HEK293T (cell line): Measurements from ENCODE around the gene PRDM15.

ENCODE experiments used
- BHLHE40 ChIP-seq: fragments of 450-650 bp; IDR thresholded peaks from 2 replicates; pipeline ENCODE4 v1.6.1; 2016; ENCODE audit warnings: mild to moderate bottlenecking, moderate library complexity, borderline replicate concordance
- FOXK2 ChIP-seq: fragments of 450-650 bp; IDR thresholded peaks from 2 replicates; pipeline ENCODE4 v1.6.1; 2016; ENCODE audit warnings: mild to moderate bottlenecking
- FOXM1 ChIP-seq: fragments of 450-650 bp; IDR thresholded peaks from 2 replicates; pipeline ENCODE4 v1.6.1; 2017; ENCODE audit warnings: mild to moderate bottlenecking, borderline replicate concordance
- HDGF ChIP-seq: fragments of 450-650 bp; IDR thresholded peaks from 2 replicates; pipeline ENCODE4 v1.6.1; 2017; ENCODE audit warnings: antibody characterized with exemption, borderline replicate concordance
- L3MBTL2 ChIP-seq: fragments of 450-650 bp; conservative IDR thresholded peaks from 2 replicates; pipeline ENCODE4 v1.6.1; 2016; ENCODE audit warnings: mild to moderate bottlenecking
- LEF1 ChIP-seq: fragments of 450-650 bp; IDR thresholded peaks from 2 replicates; pipeline ENCODE4 v1.6.1; 2017; ENCODE audit warnings: mild to moderate bottlenecking, borderline replicate concordance
- SP1 ChIP-seq: fragments of 450-650 bp; IDR thresholded peaks from 2 replicates; pipeline ENCODE4 v1.6.1; 2017
- SUZ12 ChIP-seq: fragments of 450-650 bp; IDR thresholded peaks from 2 replicates; pipeline ENCODE4 v1.6.1; 2016; ENCODE audit warnings: mild to moderate bottlenecking
- TARDBP ChIP-seq: fragments of 450-650 bp; IDR thresholded peaks from 2 replicates; pipeline ENCODE4 v1.6.1; 2016

DNA sequence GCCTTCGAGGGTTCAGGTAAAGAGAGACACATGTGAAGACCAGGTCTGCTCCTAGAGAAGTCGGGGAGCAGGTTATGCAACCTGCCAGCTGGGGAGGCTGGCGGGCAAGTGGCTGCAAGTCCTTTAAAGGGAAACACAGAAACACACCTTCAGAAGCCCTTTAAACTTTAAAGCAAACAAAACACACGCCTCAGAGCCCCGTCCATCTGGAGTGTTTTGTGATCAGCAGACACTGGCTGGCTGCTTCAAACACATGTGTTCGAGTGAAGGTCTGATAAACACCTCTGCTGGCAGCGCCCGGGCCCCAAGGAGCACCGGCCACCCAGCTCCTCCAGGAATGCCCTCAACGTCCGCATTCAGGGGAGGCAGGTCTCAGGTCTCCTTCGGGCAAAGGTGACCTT, 127.5 kb downstream of the PRDM15 start:
- no peak for TF ChIP-seq L3MBTL2
- TF ChIP-seq FOXK2 = no peak
- no peak for TF ChIP-seq SP1
- no peak for TF ChIP-seq HDGF
- TF ChIP-seq BHLHE40 = no peak
- no peak for TF ChIP-seq SUZ12
- TF ChIP-seq TARDBP = no peak
- TF ChIP-seq LEF1 = no peak
- no peak for TF ChIP-seq FOXM1
